HT-29 (cell line): ENCODE measurements around the gene HOMER3. TPM values are rescaled to one million over a fixed set of nuclear protein-coding genes. Genes with fewer than 3 reads are reported as not detected.
"Not testable (repeated sequence)": the region's sequence is repeated elsewhere in the genome, so short reads cannot be mapped to it uniquely, and the experiment has no call there.

Source experiments
- DNase-seq: peaks from one replicate; pipeline ENCODE4 v3.0.0-alpha.2; 2015; ENCODE audit warnings: low spot score
- total RNA-seq: library from RNA; depleted of rRNA; stranded (reverse); fragments of >200 nt; shearing (Covaris generic); gene quantifications from 2 replicates; pipeline ENCODE4 v1.2.3, GENCODE V29; 2014

Gene HOMER3
- total RNA-seq, 1 experiment from 2014 or later: 7.5 TPM

- not testable (repeated sequence) for DNase-seq
These were observed 38.5 kb downstream of the HOMER3 start for GRCh38 chr19:18902519-18902918.

GRCh38 chr19:18901491-18901890 is 39.5 kb downstream of the HOMER3 start:
- DNase-seq: no peak

GRCh38 chr19:18900700-18901481 is 40.1 kb downstream of the HOMER3 start:
- no peak for DNase-seq

- DNase-seq: no peak
These were observed 41.1 kb downstream of the HOMER3 start for GRCh38 chr19:18899624-18900560.

GRCh38 chr19:18898607-18899408 is 42.2 kb downstream of the HOMER3 start:
- no peak for DNase-seq

GRCh38 chr19:18898081-18898606 is 42.9 kb downstream of the HOMER3 start:
- no peak for DNase-seq

- no peak for DNase-seq
These were observed 43.7 kb downstream of the HOMER3 start for GRCh38 chr19:18897094-18898029.

GRCh38 chr19:18896421-18896841 is 44.6 kb downstream of the HOMER3 start:
- DNase-seq: peak; percentile 8

GRCh38 chr19:18895824-18896341 is 45.1 kb downstream of the HOMER3 start, which contains the start of gene CERS1:
CERS1 (minus strand) TSS chr19:18896158; CDS start chr19:18896072, 86 bp downstream.
- no peak for DNase-seq

- DNase-seq: no peak
These were observed 45.8 kb downstream of the HOMER3 start for GRCh38 chr19:18895038-18895823.

- no peak for DNase-seq
These were observed 46.6 kb downstream of the HOMER3 start for GRCh38 chr19:18894254-18895037.

- no peak for DNase-seq
These were observed 47.3 kb downstream of the HOMER3 start for GRCh38 chr19:18893587-18894253.

GRCh38 chr19:18889949-18890745 is 50.9 kb downstream of the HOMER3 start:
- DNase-seq: no peak

- DNase-seq: no peak
These were observed 54.0 kb downstream of the HOMER3 start for GRCh38 chr19:18886972-18887371.

- no peak for DNase-seq
These were observed 57.3 kb downstream of the HOMER3 start for GRCh38 chr19:18883526-18884304.

- DNase-seq: no peak
These were observed 59.5 kb downstream of the HOMER3 start for GRCh38 chr19:18881491-18881890.
